Stimulated activated CD8-positive, alpha-beta memory T cell treated with anti-CD3 and anti-CD28 coated beads, Interleukin-15, amount 100 ng/mL, for 24 hours (primary cell): ENCODE measurements around the gene LRRC73.
A peak's percentile ranks its signal among the peaks of the same experiment; 100 is the strongest.
"Not testable (repeated sequence)": the region's sequence is repeated elsewhere in the genome, so short reads cannot be mapped to it uniquely, and the experiment has no call there.

ENCODE experiments used
- DNase-seq: peaks from one replicate; pipeline ENCODE4 v3.0.0-alpha.2; 2020; ENCODE audit warnings: low read depth

Gene LRRC73

DNA sequence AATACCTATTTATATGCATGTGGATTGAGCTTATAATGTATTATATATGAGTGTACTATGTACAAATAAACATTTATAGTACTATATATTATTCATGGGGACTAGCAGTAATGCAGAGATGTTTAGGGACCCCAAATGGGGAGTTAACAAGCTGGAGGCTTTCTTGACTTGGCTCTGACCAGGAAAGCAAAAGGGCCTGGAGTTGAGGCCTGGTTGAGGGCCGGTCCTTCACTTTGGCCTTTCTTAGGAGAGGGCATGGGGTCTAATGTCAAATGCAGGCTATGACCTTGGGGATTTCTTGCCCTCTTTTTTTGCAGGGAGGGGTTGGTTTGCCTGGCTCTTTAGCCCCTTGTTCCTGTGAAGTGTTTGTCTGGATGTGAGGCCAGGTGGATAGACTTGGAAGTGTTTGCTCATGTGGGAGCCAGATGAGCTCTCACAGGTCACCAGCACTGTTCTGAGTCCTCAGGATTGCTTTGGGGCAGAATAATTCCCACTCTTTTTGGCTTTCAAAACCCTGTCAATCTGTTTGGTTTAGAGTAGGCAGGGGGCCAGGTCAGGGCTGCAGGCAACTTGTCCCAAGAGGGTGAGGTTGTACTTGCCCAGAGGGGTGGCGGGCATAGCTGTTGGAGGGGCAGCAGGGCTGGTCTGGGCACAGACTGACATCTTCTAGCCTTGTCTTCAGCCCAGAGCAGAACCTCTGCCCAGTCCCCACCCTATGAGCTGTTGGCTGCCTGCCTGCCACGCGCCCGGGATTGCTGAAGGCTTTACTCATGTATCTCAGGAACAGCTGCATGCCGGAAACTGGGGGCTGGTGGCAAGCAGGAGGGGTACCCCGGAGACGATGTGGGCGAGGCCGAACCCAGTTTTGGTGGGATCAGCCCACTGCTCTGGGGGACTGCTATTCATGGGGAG, 18.1 kb downstream of the LRRC73 start:
- no peak for DNase-seq

GRCh38 chr6:43490523-43490939, 19.6 kb downstream of the LRRC73 start:
- no peak for DNase-seq

DNA sequence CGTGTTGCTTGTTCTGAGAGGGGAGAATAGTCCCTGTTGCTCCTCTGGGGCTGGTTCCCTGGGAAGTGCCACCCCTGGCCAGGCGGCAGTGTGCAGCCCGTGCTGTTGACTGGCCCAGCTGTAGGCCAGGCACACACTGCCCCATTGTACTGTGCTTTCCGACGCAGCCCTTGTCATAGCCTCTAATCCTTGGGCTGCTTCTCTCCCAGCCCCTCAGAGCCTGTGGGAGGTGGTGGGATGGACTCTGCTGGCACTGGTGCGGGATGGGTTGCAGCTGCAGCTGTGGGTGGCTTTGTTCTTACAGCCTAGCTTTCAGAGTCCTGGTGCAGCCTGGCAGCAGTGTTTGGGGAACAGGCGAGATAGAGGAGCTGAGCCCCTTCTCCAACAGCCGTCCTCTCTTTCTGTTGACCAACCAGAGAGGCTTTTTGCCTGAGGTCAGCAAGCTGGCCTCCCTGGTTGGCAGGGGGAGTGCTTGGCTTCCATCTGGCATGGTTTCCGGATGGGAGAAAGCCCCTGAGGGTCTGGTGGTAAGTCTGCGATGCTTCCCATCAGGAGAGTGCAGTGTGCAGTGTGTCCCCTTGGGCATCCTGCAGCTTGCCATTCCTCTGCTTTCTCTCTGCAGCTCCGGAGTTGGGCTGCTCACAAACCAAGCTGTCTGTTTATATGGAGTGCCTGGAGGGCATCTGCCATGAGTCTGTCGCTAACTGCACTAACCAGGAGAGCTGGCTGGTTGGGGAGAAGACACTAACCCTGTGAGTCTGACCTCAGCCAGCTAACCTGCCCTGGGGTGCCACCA, 20.7 kb downstream of the LRRC73 start:
- no peak for DNase-seq

DNA sequence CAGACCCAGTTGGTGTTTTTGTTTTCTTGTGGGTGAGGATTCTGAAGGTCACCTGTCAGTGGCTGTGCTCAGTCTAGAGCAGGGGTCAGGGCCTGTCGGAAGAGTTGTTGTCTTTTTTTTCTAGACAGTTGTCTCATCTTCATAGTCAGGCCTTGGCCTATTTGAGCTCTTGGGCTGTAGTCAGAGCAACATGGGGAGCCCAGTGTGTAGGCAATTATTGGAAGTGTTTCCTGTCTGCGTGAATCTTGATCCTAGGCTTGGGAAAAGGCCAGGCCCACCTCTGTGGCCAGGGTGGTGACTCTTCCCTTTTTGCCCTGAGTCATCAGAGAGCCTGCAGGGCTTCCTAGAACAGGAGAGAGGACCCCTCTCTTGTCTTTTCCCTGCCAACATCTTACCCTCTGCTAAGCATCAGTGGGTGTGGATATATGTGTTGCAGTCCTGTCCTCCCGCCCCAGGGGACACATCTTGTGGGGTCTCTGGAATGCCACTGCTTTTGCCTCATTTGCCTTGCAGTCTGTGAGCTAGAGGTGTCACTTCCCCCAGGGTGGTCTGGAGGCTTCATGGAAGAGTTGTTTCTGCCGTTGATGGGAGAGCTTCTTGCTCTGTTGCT, 21.4 kb downstream of the LRRC73 start:
- DNase-seq = no peak

DNA sequence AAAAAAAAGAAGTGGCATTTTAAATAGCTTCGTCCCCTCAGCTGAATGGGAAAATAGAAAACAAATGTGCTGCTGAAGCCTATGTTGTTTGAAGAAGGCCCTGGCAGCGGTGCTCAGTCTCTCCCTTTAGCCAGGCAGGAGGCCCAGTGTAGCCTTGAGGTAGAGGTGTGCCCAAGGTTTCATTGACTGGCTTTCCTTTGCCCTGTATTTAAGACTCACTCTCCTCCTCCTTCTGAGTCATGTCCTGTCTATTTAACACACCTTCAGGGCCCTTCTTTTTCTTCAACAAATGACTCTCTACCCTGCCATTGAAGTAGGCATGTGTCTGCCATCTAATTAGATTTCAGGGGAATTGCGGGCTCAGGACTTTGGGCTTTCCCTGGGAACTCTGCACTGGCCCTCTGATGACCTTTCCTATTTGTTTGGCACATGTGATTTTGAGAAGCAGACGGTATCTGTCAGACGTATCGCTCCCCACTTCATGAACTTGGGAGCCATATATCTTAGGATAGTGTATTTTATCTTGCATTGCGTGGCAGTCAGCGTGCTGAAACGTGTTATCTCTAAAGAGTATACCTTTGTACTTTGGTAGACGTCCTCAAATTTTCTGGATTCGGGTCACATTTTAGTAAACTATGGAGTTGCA, 28.4 kb downstream of the LRRC73 start:
- no peak for DNase-seq

DNA sequence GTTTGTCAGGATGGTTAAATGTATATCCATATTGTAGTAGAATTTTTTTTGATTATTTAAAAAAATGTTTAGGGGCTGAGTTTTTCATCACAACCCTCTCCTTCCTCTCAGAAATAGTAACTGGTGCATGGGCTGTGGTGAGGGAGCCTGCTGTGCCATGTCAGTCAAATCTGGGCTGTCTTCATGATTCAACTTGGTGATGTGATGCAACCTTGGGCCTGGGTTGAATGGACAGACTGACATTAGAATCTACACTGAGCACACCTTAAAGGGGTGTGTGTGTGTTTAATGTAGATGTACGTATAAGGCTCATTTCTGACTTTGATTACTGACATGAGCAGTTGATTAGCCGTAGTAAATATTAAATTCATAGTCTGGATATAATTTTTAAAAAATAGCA, 29.1 kb downstream of the LRRC73 start:
- no peak for DNase-seq

GRCh38 chr6:43478008-43478372, 32.2 kb downstream of the LRRC73 start:
- DNase-seq = no peak

DNA sequence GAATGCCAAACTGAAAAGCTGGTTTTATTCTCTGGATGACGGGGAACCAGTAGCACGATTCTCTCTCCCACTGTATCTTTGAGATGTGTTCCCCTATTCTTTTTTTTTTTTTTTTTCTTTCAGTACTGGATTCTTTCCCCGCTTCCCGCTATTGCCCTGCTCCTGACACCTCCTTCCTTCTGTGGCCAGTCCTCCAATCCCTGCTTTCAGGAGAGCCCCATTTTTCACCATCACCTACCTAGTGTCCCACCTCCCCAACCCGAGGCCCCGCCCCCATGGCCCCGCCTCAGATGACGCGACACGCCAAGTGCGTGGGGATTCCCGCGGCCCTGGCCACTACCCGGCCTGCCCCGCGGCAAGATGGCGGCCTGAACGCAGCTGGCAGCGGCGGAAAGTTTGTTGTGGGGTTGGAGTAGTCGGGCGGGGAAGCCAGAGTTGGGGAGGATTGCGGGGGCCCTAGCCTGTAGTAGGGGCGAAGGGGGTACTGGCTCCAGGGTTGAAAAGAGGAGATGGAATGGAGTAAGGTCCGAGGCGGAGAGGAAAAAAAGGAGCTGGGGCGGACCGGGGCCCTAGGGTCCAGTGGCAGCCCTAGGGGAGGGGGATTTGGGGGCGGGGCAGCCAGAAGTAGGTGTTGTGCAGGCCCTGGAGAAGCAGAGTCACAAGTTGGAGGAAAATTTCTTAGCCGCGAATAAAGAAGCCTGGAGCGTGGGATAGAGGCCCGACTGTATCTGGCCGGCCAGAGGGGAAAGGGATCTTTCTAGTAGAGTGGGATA, 32.7 kb downstream of the LRRC73 start, which contains the start of gene TJAP1:
TJAP1 (plus strand) TSS at position 336 of the 773 bp plus-strand sequence. CDS start 21,432 bp downstream, outside the sequence.
- DNase-seq = peak; percentile 96

DNA sequence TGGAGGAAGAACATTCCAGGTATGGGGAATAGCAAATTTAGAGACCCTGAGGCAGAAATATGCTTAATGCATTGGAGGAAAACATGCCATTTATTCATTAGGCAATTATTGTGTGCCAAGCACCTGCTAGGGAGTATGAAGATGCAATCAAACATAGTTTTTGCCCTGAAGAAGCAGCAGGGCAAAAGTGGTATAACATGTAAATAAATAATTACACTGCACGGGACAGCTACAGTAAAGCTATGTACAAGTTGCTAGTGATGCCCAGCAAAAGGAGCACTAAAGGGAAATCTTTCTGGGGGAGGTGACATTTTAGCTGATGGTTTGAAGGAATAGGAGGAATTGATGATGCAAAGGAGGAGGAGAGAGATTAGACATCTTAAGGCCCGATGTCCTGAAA, 33.4 kb downstream of the LRRC73 start:
- DNase-seq = no peak

- no peak for DNase-seq
These were observed 34.6 kb downstream of the LRRC73 start for GRCh38 chr6:43475516-43475915.

- DNase-seq = no peak
These were observed 37.6 kb downstream of the LRRC73 start for GRCh38 chr6:43472515-43472914.

GRCh38 chr6:43471399-43471798, 38.7 kb downstream of the LRRC73 start:
- no peak for DNase-seq

GRCh38 chr6:43469947-43470346, 40.2 kb downstream of the LRRC73 start:
- no peak for DNase-seq

DNA sequence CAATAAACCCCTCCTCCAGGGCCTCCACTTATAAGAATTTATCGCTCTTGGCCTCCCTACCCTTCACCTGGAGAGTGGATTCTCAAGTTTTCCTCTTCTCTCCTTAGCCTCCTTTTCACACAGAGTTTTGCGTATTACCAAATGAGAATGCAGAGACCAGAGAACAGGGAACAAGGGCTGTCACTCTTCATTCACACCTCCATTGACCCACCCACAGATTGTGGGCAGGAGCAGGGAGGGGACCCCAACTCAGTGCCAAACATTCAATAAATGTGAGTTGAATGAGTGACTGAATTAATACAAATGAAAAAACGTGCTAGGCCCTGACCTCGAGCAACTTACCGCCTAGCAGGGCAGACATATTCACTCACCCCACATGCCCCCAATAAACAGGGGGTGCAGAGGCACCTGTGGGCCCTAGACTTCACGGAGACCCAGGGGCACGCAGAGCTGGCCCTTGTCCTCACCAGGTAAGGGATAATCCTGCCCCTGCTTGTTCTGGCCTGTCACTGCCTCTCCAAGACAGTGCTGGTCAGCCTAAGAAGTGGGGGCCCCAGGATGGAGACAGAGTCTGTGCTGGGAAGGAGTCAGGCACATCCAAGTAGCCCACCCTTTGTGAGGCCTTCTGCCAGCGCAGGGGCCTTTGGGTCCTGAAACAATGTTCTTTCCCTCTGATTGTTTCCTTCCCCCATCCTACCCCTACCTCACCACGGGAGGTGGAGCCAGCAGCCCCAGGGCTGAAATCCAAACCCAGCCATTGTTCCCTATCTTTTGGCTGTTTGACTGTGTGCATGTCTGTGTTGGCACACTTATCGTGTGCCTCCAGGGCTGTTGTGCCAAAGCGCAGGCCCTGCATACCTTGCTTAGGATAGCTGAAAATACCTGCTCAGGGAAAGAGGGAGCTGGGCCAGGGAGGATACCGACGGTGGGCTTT, 41.1 kb downstream of the LRRC73 start:
- no peak for DNase-seq

GRCh38 chr6:43468240-43468639, 41.9 kb downstream of the LRRC73 start:
- no peak for DNase-seq

GRCh38 chr6:43467752-43468151, 42.4 kb downstream of the LRRC73 start:
- no peak for DNase-seq

DNA sequence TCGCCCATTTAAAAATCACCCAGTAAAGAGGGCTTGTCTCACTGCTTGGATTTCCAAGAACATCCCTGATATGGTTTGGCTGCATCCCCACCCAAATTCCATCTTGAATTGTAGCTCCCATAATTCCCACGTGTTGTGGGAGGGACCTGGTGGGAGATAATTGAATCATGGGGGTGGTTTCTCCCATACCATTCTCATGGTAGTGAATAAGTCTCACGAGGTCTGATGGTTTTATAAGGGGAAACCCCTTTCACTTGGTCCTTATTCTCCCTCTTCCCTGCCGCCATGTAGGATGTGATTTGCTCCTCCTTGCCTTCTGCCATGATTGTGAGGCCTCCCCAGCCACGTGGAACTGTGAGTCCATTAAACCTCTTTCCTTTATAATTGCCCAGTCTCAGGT, 42.9 kb downstream of the LRRC73 start:
- DNase-seq = not testable (repeated sequence)

- DNase-seq = no peak
These were observed 44.2 kb downstream of the LRRC73 start for GRCh38 chr6:43465948-43466347.

- no peak for DNase-seq
These were observed 45.8 kb downstream of the LRRC73 start for GRCh38 chr6:43464337-43464736.

- DNase-seq = no peak
These were observed 48.2 kb downstream of the LRRC73 start for GRCh38 chr6:43461936-43462335.
